Measurements from ENCODE around the gene TRIM13.
"Not testable (repeated sequence)": the region's sequence is repeated elsewhere in the genome, so short reads cannot be mapped to it uniquely, and the experiment has no call there.

The TRIM13 gene, protein sequence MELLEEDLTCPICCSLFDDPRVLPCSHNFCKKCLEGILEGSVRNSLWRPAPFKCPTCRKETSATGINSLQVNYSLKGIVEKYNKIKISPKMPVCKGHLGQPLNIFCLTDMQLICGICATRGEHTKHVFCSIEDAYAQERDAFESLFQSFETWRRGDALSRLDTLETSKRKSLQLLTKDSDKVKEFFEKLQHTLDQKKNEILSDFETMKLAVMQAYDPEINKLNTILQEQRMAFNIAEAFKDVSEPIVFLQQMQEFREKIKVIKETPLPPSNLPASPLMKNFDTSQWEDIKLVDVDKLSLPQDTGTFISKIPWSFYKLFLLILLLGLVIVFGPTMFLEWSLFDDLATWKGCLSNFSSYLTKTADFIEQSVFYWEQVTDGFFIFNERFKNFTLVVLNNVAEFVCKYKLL

DNA sequence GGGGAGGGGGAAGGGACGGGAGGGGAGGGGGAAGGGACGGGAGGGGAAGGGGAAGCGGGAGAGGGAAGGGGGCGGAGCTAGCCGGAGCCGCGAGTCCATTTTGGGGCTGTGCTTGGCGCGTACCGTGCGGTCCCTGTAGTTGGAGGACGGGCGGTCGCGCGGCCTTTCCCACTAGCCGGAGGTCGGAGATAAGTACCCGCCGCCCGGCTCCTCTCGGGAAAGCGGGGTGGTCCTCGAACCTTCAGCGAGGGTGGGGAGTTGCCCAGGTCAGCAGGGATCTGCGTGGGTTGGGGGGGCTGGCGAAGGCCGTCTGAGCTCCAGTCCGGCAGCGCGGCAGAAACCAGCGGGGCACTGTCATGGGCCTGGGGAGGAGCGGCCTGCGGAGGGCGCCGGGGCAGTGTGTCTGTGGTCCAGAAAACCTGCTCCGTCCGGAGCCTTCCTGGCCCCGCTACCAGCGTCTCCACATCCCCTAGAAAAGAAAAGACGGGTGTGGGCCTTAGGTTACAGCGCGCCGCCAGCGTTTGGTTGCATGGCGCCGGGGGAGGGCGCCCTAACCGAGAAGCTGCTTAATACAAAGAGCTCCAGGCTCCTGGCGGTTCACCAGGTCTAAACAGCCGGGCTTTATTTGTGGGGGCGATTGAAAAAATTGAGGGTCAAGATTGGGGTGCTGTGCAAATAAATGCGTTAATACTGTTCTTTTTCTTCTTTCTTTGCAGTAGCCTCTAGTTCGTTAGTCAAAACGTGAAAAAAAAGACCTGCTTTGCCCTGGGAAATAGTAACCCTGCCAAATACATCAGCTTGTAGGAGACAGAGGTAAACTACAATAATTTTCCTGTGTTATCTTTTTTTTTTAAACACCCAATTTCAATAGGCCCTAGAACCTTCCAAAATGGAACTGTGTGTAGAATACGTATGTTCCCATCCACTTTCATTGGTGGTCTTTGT is at the start of gene TRIM13:
Gene TRIM13 (plus strand): TSS at position 92 of the 945 bp plus-strand sequence. CDS start 14,899 bp downstream, outside the sequence.
- Histone ChIP-seq H3K4me3 (peak within 1 kb of the TSS; percentile 73 to 95 (median 90)), H3K27ac (peak within 1 kb of the TSS; percentile 91 to 100 (median 99))

DNA sequence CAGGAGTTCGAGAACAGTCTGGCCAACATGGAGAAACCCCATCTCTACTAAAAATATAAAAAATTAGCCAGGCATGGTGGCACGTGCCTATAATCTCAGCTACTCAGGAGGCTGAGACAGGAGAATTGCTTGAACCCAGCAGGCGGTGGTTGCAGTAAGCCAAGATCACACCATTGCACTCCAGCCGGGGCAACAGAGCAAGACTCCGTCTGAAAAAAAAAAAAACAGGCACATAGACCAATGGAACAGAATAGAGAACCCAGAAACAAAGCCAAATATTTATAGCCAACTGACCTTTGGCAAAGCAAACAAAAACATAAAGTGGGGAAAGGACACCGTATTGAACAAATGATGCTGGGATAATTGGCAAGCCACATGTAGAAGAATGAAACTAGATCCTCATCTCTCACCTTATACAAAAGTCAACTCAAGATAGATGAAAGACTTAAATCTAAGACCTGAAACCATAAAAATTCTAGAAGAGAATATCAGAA is 48.0 kb upstream of the TRIM13 start:
- not testable (repeated sequence) for H3K4me3 ChIP-seq, H3K27ac ChIP-seq

DNA sequence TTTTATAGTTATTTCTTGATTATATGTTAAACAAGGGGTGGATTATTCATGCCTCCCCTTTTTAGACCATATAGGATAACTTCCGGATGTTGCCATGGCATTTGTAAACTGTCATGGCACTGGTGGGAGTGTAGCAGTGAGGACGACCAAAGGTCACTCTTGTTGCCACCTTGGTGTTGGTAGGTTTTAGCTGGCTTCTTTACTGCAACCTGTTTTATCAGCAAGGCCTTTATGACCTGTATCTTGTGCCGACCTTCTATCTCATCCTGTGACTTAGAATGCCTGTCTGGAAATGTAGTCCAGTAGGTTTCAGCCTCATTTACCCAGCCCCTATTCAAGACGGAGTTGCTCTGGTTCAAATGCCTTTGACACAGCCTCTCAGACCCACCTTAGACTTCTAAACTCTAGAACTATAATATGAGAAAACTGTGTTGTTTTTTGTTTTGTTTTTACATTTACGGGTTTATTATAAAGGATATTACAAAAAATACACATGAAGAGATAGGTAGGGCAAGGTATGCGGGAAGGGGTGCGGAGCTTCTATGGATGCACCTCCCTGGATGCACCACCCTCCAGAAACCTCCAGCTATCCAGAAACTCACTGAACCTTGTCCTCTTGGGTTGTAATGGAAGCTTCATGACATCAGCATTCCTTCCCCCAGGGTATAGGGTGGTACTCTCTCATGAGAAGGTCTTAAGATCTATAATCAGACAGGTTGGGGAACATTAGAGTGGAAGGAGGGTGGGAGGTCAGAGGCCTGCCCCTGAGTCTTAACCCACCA is 44.9 kb upstream of the TRIM13 start:
- Histone ChIP-seq H3K27ac (no peak overlapping the region), H3K4me3 (no peak overlapping the region)

DNA sequence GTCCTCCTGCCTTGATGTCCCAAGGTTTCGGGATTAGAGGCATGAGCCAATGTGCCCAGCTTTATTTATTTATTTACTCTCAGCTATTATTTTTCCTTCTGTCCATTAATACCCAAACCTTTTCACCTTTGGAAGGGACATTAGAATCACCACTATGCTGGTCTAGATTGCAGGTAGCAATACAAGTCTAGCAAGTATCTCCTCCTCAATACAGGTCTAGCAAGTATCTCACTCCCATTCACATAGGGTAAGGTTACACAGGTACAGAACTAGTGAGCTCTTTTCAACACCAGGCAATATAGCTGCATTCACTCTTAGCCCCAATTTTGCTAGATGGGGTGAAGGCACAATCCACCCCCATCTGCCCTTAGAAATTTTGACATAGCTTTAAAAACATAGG is 43.3 kb upstream of the TRIM13 start:
- H3K27ac ChIP-seq: no peak overlapping the region
- no peak overlapping the region for H3K4me3 ChIP-seq

DNA sequence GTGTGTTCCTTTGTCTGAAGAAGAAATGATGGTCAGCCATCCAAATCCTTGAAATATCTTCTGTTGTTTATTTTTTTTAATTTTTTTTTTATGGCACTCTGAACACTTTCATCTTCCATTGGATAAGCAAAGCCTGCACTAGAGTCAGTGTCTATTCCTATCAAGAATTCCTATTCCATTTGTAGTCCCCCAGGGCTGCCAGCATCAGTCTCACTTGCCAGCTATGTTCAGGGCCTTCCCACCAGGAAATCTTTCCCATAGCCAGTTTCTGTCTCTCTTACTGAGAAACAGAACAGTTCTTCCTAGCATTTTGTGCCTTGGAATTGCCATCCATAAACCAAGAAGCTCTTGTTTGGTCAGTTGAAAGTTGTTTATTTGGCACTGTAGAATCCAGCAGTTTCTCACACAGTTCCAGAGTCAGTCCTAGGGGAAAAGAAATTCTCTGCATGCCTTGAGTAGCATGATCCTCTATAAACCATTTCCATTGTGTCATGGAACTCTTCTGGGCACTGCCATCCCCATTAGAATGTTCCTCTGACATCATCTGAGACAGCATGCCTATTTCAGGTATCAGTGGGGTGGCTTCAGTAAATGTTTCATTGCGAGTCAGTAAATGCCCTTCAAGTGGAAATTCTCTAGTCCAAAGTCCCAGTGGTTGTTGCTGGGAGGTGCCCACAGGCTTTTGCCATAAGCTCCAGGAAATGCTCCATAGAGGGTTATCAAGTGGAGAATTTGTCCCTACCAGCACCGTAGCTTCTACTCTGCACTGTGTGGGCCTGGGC is 42.0 kb upstream of the TRIM13 start:
- H3K27ac ChIP-seq: no peak overlapping the region

DNA sequence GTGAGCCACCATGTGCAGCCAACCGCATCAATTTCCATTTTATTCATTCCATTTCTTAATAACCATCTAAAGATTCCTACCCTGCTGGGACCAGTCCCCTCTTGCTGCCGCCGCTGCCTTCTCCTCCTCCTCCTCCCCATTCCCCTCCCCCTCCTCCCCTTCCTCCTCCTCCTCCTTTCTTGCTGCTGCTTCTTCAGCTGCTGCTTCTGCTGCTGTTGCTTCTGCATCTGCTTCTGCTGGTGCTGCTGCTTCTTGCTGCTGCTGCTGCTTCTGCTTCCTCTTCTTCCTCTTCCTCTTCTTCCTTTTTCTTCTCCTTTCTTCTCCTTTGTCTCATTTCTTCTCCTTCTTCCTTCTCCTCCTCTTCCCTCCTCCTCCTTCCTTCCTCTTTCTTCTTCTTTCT is 40.7 kb upstream of the TRIM13 start:
- H3K27ac ChIP-seq: no peak overlapping the region
- no peak overlapping the region for H3K4me3 ChIP-seq

More for the DNA sequence above, 42.0 kb upstream of the TRIM13 start:
- no peak overlapping the region for H3K4me3 ChIP-seq

DNA sequence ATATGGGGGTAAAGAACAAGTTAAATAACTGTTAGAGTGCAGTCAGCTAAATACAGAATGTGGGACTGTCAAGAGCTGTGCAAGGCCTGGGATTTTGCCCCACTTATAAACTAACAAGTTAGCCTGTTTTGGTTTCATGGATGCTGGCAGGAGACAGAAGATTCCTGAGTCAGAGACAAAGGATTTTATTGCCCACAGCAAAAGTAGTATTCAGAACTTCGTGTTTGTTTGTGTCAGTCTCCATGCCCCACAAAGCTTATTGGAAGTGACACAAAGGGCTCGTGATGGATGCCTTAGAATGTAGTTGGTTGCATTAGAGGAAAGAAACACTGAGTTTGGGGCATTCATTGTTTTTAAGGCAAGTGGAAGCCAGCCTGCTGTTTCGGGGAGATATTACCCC is 38.5 kb upstream of the TRIM13 start:
- no peak overlapping the region for H3K27ac ChIP-seq
- H3K4me3 ChIP-seq: no peak overlapping the region

DNA sequence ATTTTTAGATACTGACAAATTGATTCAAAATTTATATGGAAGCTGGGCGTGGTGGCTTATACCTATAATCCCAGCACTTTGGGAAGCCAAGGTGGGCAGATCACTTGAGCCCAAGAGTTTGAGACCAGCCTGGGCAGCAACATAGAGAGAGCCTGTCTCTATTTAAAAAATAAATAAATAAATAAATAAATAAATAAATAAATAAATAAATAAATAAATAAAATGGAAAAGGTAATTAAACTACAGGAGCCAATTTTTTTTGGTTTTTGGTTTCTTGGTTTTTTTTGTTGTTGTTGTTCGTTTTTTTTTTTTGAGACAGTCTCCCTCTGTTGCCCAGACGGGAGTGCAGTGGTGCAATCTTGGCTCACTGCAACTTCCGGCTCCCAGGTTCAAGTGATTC is 29.4 kb upstream of the TRIM13 start:
- no peak overlapping the region for H3K4me3 ChIP-seq
- no peak overlapping the region for H3K27ac ChIP-seq

DNA sequence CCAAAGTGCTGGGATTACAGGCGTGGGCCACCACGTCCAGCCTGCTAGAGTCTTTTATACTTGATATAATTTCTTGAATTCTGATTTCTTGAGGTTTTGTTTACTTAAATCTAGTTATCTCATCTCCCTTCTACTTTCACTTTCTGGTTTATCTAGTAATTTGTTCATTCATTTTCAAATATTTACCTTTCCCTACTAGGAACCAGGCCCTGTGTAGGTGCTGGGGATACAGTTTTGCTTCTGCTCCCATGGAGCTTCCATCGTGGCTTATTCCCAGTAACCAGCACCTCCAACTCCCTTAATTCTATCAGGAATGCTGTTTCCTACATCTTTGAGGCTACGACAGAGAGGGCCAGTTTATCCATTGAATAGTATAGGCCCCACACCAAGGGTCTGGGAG is 24.1 kb upstream of the TRIM13 start:
- Histone ChIP-seq H3K27ac (no peak overlapping the region), H3K4me3 (no peak overlapping the region)

DNA sequence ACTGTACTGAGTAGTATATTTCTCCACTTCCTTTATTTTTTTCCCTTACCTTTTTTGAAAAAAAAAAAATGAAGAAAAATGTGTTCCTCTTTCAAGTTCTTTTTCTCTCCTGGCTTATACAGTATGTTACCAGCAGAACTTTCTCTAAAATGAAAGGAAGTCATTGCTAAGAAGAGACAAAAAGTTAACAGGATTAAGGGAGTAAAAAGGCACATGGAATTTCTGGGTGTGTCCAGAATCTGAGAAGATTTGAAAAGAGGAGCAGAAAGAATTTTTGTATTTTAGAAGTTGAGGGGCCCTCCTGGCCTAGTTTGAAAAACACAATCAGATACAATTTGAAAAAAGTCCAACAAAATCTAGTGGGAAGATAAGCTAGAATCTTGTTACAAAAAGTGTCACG is 21.0 kb upstream of the TRIM13 start:
- H3K4me3 ChIP-seq: no peak overlapping the region
- H3K27ac ChIP-seq: no peak overlapping the region

DNA sequence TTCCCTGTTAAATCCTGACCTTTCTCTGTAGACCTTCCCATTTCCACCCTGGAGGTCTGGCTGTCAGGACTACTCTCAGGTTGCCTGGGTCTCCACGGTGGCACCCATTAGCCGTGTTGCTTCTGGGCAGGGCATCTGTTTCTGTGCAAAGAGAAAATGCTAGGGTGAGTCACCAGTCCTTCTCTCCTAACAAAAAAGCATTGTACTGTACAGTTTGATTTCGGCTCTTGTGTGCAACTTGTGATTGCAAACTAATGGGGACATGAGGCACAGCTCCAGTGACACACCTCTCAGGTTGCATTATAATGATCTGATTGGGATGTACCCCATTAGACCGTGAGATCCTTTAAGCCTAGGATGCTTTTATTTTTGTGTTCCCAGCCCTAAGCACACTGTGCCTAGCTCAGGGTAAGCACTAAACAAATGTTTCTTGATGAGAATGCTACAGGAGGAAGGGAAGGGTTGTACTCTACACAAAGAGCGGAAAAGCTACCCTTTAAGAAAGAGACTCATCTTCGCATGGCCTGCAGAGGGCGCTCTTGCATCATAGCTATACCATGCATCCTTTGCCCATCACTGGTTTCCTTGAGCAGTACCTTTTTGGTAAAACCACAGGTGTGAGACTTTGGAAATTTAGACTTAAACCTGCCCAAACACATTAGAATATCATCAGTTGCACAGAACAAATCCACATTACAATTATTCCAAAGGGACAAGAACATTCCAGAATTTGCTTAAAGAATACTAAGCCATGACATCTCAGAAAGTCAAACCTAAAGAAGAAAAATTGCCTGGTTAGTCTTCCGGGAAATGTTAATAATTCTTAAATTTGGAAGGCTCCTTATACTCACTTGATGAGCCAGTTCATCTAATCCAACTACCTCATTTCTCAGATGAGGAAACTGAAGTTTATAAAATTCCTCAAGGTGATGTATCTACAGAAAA is 20.3 kb upstream of the TRIM13 start:
- Histone ChIP-seq H3K4me3 (no peak overlapping the region), H3K27ac (no peak overlapping the region)

DNA sequence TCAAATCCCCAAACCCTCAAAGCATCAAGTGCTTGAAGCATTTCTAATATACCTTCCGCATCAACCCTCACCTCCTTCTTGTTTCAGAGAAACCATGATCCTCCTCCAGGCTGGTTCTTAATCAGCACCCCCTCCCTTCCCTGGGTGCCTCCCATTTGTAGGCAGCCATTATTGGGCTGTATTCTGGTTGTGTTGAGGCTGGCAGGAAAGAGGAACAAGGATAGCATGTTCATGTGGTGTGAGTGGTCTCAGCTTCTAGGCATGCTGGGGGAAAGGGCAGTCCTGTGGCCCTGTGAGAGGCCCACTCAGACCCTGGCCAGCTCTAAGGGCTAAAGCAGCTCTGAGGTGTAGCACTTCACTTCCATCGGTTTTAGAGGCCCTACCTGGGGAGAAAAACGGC is 18.9 kb upstream of the TRIM13 start:
- H3K4me3 ChIP-seq: no peak overlapping the region
- H3K27ac ChIP-seq: no peak overlapping the region

DNA sequence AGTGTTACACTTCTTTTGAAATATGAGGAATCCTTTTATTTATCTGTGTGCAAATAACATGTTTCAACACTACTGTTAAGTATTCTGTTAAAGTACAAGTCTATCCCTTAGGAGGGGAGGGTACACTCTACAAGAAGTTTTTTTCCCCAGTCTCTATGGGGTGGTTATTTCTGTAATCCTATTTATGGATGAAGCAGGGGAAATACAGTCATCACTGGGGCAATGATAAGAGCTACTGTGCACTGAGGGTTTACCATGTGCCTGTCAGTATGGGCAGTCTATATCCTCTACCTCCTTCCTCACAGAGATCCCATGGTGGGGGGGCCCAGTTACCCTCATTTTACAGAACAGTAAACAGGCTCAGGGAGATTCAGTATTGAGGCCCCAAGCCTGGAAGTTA is 16.6 kb upstream of the TRIM13 start:
- H3K27ac ChIP-seq: no peak overlapping the region
- H3K4me3 ChIP-seq: no peak overlapping the region

DNA sequence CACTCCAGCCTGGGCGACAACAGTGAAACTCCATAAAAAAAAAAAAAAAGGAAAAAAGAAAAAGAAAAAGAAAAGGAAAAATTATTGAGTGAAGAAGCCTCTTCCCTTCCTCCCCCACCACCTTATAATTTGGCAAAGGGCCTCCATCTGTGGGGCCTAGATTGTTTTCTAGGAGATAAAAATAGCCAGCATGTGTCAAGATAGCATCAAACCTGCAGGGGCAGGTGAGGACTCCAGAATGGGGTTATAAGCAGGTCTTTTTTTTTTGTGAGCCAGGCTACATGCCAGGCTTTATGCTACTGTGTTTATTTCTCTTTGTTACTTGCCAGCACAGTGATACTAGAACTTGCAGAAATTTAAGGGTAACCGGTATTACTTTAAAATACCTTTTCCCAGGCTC is 11.7 kb upstream of the TRIM13 start:
- Histone ChIP-seq H3K27ac (no peak overlapping the region), H3K4me3 (no peak overlapping the region)

DNA sequence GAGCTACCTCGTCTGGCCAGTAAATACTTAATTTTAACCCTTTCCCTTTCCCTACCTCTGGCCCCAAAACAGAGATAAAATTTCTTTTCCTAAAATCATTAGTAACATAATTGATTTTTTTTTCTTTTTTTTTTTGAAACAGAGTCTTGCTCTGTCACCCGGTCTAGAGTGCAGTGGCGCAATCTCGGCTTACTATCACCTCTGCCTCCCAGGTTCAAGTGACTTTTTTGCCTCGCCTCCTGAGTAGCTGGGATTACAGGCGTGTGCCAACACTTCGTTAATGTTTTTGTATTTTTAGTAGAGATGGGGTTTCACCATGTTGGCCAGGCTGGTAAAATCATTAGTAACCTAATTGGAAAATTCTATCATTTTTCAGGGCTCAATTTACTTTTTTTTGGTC is 10.4 kb upstream of the TRIM13 start:
- H3K27ac ChIP-seq: no peak overlapping the region

DNA sequence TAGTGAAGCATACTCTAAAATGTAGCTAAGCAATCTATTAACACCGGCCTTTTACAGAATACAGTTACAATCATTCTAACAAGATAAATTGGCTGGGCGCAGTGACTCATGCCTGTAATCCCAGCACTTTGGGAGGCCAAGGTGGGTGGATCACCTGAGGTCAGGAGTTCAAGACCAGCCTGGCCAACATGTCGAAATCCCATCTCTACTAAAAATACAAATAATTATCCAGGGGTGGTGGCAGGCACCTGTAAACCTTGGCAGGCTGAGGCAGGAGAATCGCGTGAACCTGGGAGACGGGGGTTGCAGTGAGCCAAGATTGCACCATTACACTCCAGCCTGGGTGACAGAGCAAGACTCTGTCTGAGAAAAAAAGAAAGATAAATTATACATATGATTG is 6.2 kb upstream of the TRIM13 start:
- H3K4me3 ChIP-seq, H3K27ac ChIP-seq: not testable (repeated sequence)

More for the DNA sequence above, 10.4 kb upstream of the TRIM13 start:
- H3K4me3 ChIP-seq: no peak overlapping the region

DNA sequence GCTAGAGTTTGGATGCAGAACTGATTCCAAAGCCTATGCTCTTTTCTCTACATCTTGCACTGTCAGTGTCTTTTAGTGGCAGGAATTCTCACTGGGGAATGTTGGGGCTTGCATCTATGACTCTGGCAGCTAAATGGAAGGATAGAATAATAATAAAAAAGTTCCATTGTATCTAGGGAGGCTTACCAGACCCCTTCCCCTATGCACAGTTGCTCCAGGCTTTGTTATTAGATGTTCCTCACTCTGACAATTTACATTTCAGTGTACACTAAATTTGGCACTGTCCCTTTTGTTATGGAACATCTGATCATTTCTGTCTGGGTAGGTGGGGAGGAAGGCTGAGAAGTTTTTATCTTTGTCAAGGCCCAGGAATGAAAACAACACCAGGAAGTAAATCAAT is 3.7 kb upstream of the TRIM13 start:
- H3K27ac ChIP-seq: no peak overlapping the region
- no peak overlapping the region for H3K4me3 ChIP-seq

DNA sequence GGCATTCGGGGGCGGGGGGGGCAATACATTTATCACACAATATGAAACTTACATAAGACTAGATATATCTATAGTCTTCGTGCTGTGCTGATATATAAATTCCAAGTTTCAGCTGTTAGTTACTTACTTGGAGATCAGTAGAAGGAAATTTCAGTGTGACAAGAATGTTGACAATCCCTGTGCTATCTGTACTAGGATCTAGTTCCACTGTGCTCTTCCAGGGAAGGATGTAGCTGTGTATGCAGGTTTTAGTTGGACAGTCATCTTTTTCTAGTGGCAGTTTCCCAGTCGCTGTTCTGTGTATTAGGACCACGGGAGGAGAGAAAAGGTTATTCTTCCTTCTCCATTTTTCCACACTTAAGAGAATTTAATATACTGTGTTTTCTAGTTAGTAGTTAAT is 3.2 kb upstream of the TRIM13 start:
- H3K4me3 ChIP-seq: no peak overlapping the region

More for the DNA sequence above, 3.2 kb upstream of the TRIM13 start:
- no peak overlapping the region for H3K27ac ChIP-seq

Data from skin epidermis (tissue), 12 donors.